Peyer's patch (tissue), 4 donors: Measurements from ENCODE around the gene LRRC61.

ENCODE experiments used
- POLR2A ChIP-seq, 2 donors: fragments of 450-650 bp; IDR thresholded peaks; one replicate each; pipeline ENCODE4 v1.5.1; 2017; ENCODE audit warnings: antibody characterized with exemption in 2 of 2, mild to moderate bottlenecking in 2 of 2, moderate library complexity in 2 of 2
- TF ChIP-seq, protein P1 (sequence below), 6 experiments: fragments of 450-650 bp in 4 of 6; fragments of 200-600 bp in 2 of 6; sonication (generic) in 1 of 6; IDR thresholded peaks; one replicate each; pipeline ENCODE4 v1.5.1; 2017 to 2019; ENCODE audit warnings: antibody characterized with exemption in 6 of 6, mild to moderate bottlenecking in 3 of 6, moderate library complexity in 1 of 6

DNA sequence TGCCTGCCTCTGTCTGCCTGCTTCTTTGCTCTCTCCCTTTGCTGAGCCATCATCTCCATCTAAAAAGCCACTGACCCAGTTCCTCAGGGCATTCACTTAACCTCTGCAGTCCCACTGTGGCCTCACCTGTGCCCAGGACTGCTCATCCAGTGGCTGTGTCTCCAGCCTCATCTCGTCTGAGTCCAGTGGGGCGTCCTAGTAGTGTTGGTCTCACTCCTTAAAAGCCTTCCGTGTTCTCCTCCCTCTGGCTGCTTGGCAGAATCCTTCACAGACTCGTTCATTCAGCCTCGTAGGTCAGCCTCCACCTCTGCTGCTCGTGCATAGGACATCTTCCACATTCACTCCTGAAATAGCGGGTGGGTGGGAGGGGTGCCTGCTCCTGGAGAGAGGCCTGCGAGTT, 11.0 kb downstream of the LRRC61 start:
- TF ChIP-seq, protein P1, sequence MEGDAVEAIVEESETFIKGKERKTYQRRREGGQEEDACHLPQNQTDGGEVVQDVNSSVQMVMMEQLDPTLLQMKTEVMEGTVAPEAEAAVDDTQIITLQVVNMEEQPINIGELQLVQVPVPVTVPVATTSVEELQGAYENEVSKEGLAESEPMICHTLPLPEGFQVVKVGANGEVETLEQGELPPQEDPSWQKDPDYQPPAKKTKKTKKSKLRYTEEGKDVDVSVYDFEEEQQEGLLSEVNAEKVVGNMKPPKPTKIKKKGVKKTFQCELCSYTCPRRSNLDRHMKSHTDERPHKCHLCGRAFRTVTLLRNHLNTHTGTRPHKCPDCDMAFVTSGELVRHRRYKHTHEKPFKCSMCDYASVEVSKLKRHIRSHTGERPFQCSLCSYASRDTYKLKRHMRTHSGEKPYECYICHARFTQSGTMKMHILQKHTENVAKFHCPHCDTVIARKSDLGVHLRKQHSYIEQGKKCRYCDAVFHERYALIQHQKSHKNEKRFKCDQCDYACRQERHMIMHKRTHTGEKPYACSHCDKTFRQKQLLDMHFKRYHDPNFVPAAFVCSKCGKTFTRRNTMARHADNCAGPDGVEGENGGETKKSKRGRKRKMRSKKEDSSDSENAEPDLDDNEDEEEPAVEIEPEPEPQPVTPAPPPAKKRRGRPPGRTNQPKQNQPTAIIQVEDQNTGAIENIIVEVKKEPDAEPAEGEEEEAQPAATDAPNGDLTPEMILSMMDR (IDR thresholded peaks at IDR 0.05): no peak
- no peak for TF ChIP-seq POLR2A (IDR thresholded peaks at IDR 0.05)
